Activated T-cell treated with anti-CD3 and anti-CD28 coated beads for 24 hours (primary cell): Measurements from ENCODE around the gene HERC3.
"Not testable (repeated sequence)": the region's sequence is repeated elsewhere in the genome, so short reads cannot be mapped to it uniquely, and the experiment has no call there.

Experiments
- DNase-seq: peaks from one replicate; pipeline ENCODE4 v3.0.0-alpha.2; 2020; ENCODE audit warnings: low read depth

Gene HERC3

GRCh38 chr4:88609387-88609786 lies 17.1 kb downstream of the HERC3 start:
- DNase-seq: no peak

- not testable (repeated sequence) for DNase-seq
Measured at GRCh38 chr4:88609794-88610193, 17.5 kb downstream of the HERC3 start.

GRCh38 chr4:88610771-88611170 lies 18.5 kb downstream of the HERC3 start:
- no peak for DNase-seq

GRCh38 chr4:88613417-88613875 lies 21.2 kb downstream of the HERC3 start:
- peak; percentile 19 for DNase-seq

GRCh38 chr4:88614058-88614457 lies 21.8 kb downstream of the HERC3 start:
- DNase-seq: no peak

GRCh38 chr4:88616275-88617150 lies 24.2 kb downstream of the HERC3 start:
- DNase-seq: no peak

- no peak for DNase-seq
Measured at GRCh38 chr4:88618782-88619485, 26.7 kb downstream of the HERC3 start.

GRCh38 chr4:88619971-88620370 lies 27.7 kb downstream of the HERC3 start:
- no peak for DNase-seq

GRCh38 chr4:88621763-88622327 lies 29.6 kb downstream of the HERC3 start:
- no peak for DNase-seq

GRCh38 chr4:88623097-88623496 lies 30.8 kb downstream of the HERC3 start:
- DNase-seq: no peak

- DNase-seq: no peak
Measured at GRCh38 chr4:88628746-88629145, 36.5 kb downstream of the HERC3 start.

- no peak for DNase-seq
Measured at GRCh38 chr4:88629826-88630225, 37.5 kb downstream of the HERC3 start.

- no peak for DNase-seq
Measured at GRCh38 chr4:88630756-88631155, 38.5 kb downstream of the HERC3 start.

- no peak for DNase-seq
Measured at GRCh38 chr4:88643932-88644331, 51.7 kb downstream of the HERC3 start.

- DNase-seq: no peak
Measured at GRCh38 chr4:88645994-88646393, 53.7 kb downstream of the HERC3 start.

GRCh38 chr4:88646528-88647280 lies 54.4 kb downstream of the HERC3 start:
- DNase-seq: no peak

- no peak for DNase-seq
Measured at GRCh38 chr4:88649716-88650115, 57.4 kb downstream of the HERC3 start.

- no peak for DNase-seq
Measured at GRCh38 chr4:88653371-88653946, 61.2 kb downstream of the HERC3 start.

GRCh38 chr4:88655226-88655625 lies 62.9 kb downstream of the HERC3 start:
- DNase-seq: no peak

GRCh38 chr4:88659055-88659889 lies 67.0 kb downstream of the HERC3 start:
- DNase-seq: peak; percentile 18

GRCh38 chr4:88659890-88660208 lies 67.6 kb downstream of the HERC3 start:
- no peak for DNase-seq
